H54 (cell line): ENCODE results near the gene UBQLNL.

ENCODE experiments used
- DNase-seq: peaks from one replicate; pipeline ENCODE4 v3.0.0; 2011; ENCODE audit warnings: low spot score, mixed read lengths; ENCODE audit not compliant: insufficient read length
- FAIRE-seq: peaks from 3 replicates; lab custom pipeline; 2011; peaks lifted over from hg19 to GRCh38; lab: Jason Lieb, UNC
- POLR2A ChIP-seq: IDR thresholded peaks from 2 replicates; pipeline ENCODE4 v1.6.1; 2011; ENCODE audit warnings: low read depth, mild to moderate bottlenecking, low read length

Gene UBQLNL

GRCh38 chr11:5489576-5490357 lies 26.7 kb downstream of the UBQLNL start:
- DNase-seq (no peak), FAIRE-seq (peak; percentile 96)
- no peak for TF ChIP-seq POLR2A

GRCh38 chr11:5488798-5489399 lies 27.6 kb downstream of the UBQLNL start:
- FAIRE-seq (peak; percentile 43), DNase-seq (no peak)
- no peak for TF ChIP-seq POLR2A

GRCh38 chr11:5488385-5488784 lies 28.1 kb downstream of the UBQLNL start, which contains the start of gene OR52D1:
Gene OR52D1, plus strand, starts transcription at chr11:5488685. Its CDS starts 22 bp downstream, at chr11:5488707.
- FAIRE-seq (no peak), DNase-seq (no peak)
- no peak for TF ChIP-seq POLR2A

- no peak for TF ChIP-seq POLR2A
- FAIRE-seq, result peak; percentile 50
- no peak for DNase-seq
Observed at GRCh38 chr11:5486421-5486820, 30.1 kb downstream of the UBQLNL start.

GRCh38 chr11:5486003-5486402 lies 30.5 kb downstream of the UBQLNL start:
- DNase-seq (no peak), FAIRE-seq (no peak)
- TF ChIP-seq POLR2A, result no peak

GRCh38 chr11:5476186-5476819 lies 40.2 kb downstream of the UBQLNL start:
- TF ChIP-seq POLR2A, result no peak
- peak; percentile 25 for DNase-seq
- peak; percentile 97 for FAIRE-seq

GRCh38 chr11:5473921-5474320 lies 42.6 kb downstream of the UBQLNL start:
- FAIRE-seq, result peak; percentile 50
- no peak for TF ChIP-seq POLR2A
- DNase-seq, result no peak

- no peak for TF ChIP-seq POLR2A
- peak; percentile 20 for FAIRE-seq
- DNase-seq, result no peak
Observed at GRCh38 chr11:5467527-5467926, 49.0 kb downstream of the UBQLNL start.
